IMR-90 (cell line): Measurements from ENCODE around the gene FGGY. TPM values are rescaled to one million over a fixed set of nuclear protein-coding genes. Genes with fewer than 3 reads are reported as not detected.

ENCODE experiments used
- ATAC-seq: fragments of 200-7000 bp; cut with Tn5 transposase; 2 replicates; pipeline ENCODE4 v1.9.1; 2020; ENCODE audit warnings: low read depth, mild to moderate bottlenecking, moderate library complexity
- BruUV-seq: library from RNA; stranded (reverse); fragments of 400-500 nt; replicated peaks from 2 replicates; lab custom pipeline; 2021; lab: Mats Ljungman, UMichigan
- CTCF ChIA-PET: fragments of 300-600 bp; formaldehyde crosslinking; extraction: SDS; loops from one replicate; lab custom pipeline; 2021; ENCODE audit warnings: antibody characterized with exemption; lab: Yijun Ruan, JAX
- POLR2A ChIA-PET: fragments of 300-600 bp; sonication (Branson Sonifier 250); formaldehyde crosslinking; loops from one replicate; lab custom pipeline; 2022; ENCODE audit warnings: antibody characterized with exemption; ENCODE audit not compliant: unreplicated experiment; lab: Charles Lee
- DNase-seq: peaks from one replicate; pipeline ENCODE4 v3.0.0; 2013
- H2AFZ ChIP-seq: replicated peaks from 2 replicates; pipeline ENCODE3; 2013; ENCODE audit warnings: low read length, mild to moderate bottlenecking; ENCODE audit not compliant: poor library complexity
- H2AK5ac ChIP-seq: 2 replicates; pipeline ENCODE4 v1.6.1; 2013; ENCODE audit warnings: low read depth, low read length, inconsistent platforms
- H2AK9ac ChIP-seq: replicated peaks from 2 replicates; pipeline ENCODE3; 2013; ENCODE audit warnings: mild to moderate bottlenecking, low read depth, low read length, moderate library complexity; ENCODE audit not compliant: poor library complexity
- H2BK120ac ChIP-seq: 2 replicates; pipeline ENCODE4 v1.6.1; 2013; ENCODE audit warnings: low read depth, low read length, inconsistent platforms
- H2BK15ac ChIP-seq: 3 replicates; pipeline ENCODE4 v1.6.1; 2013; ENCODE audit warnings: low read depth, low read length, inconsistent platforms
- H2BK20ac ChIP-seq: 2 replicates; pipeline ENCODE4 v1.6.1; 2013; ENCODE audit warnings: low read depth, mild to moderate bottlenecking, inconsistent platforms, low read length, moderate library complexity
- H2BK5ac ChIP-seq: 2 replicates; pipeline ENCODE4 v1.6.1; 2013; ENCODE audit warnings: mild to moderate bottlenecking, low read depth, low read length, inconsistent platforms; ENCODE audit not compliant: poor library complexity, severe bottlenecking
- H3K14ac ChIP-seq: replicated peaks from 2 replicates; pipeline ENCODE4 v1.6.1; 2013; ENCODE audit warnings: low read depth, low read length, inconsistent platforms
- H3K18ac ChIP-seq: 2 replicates; pipeline ENCODE4 v1.6.1; 2013; ENCODE audit warnings: low read depth, low read length, control low read depth
- H3K23ac ChIP-seq: 2 replicates; pipeline ENCODE4 v1.6.1; 2013; ENCODE audit warnings: low read depth, low read length, inconsistent platforms
- H3K27ac ChIP-seq: 2 replicates; pipeline ENCODE4 v1.5.1; 2013; ENCODE audit warnings: mild to moderate bottlenecking, control low read depth, low read length; ENCODE audit not compliant: insufficient read depth
- H3K27me3 ChIP-seq: 2 replicates; pipeline ENCODE4 v1.6.1; 2013; ENCODE audit warnings: low read length; ENCODE audit not compliant: control insufficient read depth, insufficient read depth
- H3K36me3 ChIP-seq: 2 replicates; pipeline ENCODE4 v1.6.1; 2013; ENCODE audit warnings: low read length, mixed read lengths; ENCODE audit not compliant: control insufficient read depth, insufficient read depth
- H3K4ac ChIP-seq: 2 replicates; pipeline ENCODE4 v1.6.1; 2013; ENCODE audit warnings: low read depth, low read length, inconsistent platforms
- H3K4me1 ChIP-seq: 2 replicates; pipeline ENCODE4 v1.6.1; 2013; ENCODE audit warnings: low read length, mixed read lengths; ENCODE audit not compliant: control insufficient read depth, insufficient read depth
- H3K4me2 ChIP-seq: 2 replicates; pipeline ENCODE4 v1.6.1; 2013; ENCODE audit warnings: low read depth, mild to moderate bottlenecking, control low read depth, low read length, moderate library complexity
- H3K4me3 ChIP-seq: 2 replicates; pipeline ENCODE4 v1.5.1; 2013; ENCODE audit warnings: low read depth, mild to moderate bottlenecking, control low read depth, low read length, moderate library complexity; ENCODE audit not compliant: insufficient read depth
- H3K56ac ChIP-seq: 2 replicates; pipeline ENCODE4 v1.6.1; 2013; ENCODE audit warnings: low read length, inconsistent platforms; ENCODE audit not compliant: insufficient read depth; ENCODE audit errors: extremely low read depth
- H3K79me1 ChIP-seq, 2 experiments: 2 replicates each; pipeline ENCODE4 v1.6.1; 2013; ENCODE audit warnings: low read length in 2 of 2, inconsistent platforms in 1 of 2, low read depth in 1 of 2
- H3K9ac ChIP-seq: 2 replicates; pipeline ENCODE4 v1.6.1; 2013; ENCODE audit warnings: low read depth, low read length, control low read depth
- H3K9me1 ChIP-seq: 2 replicates; pipeline ENCODE4 v1.6.1; 2013; ENCODE audit warnings: low read length, inconsistent platforms; ENCODE audit not compliant: insufficient read depth
- H3K9me3 ChIP-seq: 2 replicates; pipeline ENCODE4 v1.6.1; 2013; ENCODE audit warnings: low read length; ENCODE audit not compliant: control insufficient read depth, insufficient read depth
- H4K20me1 ChIP-seq: 2 replicates; pipeline ENCODE4 v1.6.1; 2013; ENCODE audit warnings: low read length, inconsistent platforms; ENCODE audit not compliant: insufficient read depth
- H4K5ac ChIP-seq: 2 replicates; pipeline ENCODE4 v1.6.1; 2013; ENCODE audit warnings: mild to moderate bottlenecking, low read depth, low read length, control low read depth
- H4K8ac ChIP-seq, 2 experiments: 2 replicates each; pipeline ENCODE4 v1.6.1; 2013; ENCODE audit warnings: low read depth in 2 of 2, low read length in 2 of 2, control low read depth in 1 of 2, inconsistent platforms in 1 of 2
- H4K91ac ChIP-seq: 2 replicates; pipeline ENCODE4 v1.6.1; 2013; ENCODE audit warnings: low read depth, low read length, inconsistent platforms; ENCODE audit not compliant: insufficient read depth
- FOS ChIP-seq: fragments of 150-350 bp; IDR thresholded peaks from 2 replicates; pipeline ENCODE4 v1.6.1; 2016; ENCODE audit warnings: low read depth, low read length
- MXI1 ChIP-seq: IDR thresholded peaks from 2 replicates; pipeline ENCODE4 v1.6.1; 2012; ENCODE audit warnings: low read depth, mild to moderate bottlenecking, low read length, moderate library complexity, borderline replicate concordance
- RCOR1 ChIP-seq: IDR thresholded peaks from 2 replicates; pipeline ENCODE4 v1.6.1; 2012; ENCODE audit warnings: mild to moderate bottlenecking, low read length, improper control_type of control experiment; ENCODE audit not compliant: insufficient replicate concordance
- WGBS, 2 experiments: methylation state at CpG; one replicate each; pipeline versions ENCODE4 v1.1.5 to v1.1.7; 2013; ENCODE audit warnings: missing lambda C conversion rate in 2 of 2; ENCODE audit not compliant: insufficient read length in 1 of 2; ENCODE audit errors: extremely low coverage in 2 of 2; 5-methylcytosine and 5-hydroxymethylcytosine counted together
- dilution Hi-C: fragments of 300-500 bp; cut with HindIII; formaldehyde crosslinking; loops from one replicate; pipeline ENCODE4 v1.14.3; 2018; ENCODE audit warnings: low sequenced_read_pairs; ENCODE audit not compliant: unreplicated experiment
- in situ Hi-C: fragments of 300-500 bp; cut with MboI; formaldehyde crosslinking; loops from 3 replicates; pipeline ENCODE4 v1.14.3; 2019; ENCODE audit warnings: low sequenced_read_pairs, inconsistent platforms, mixed read lengths
- intact Hi-C: fragments of 100-400 bp; cut with micrococcal nuclease; formaldehyde crosslinking; loops from 2 replicates; pipeline ENCODE4 v1.10.0; 2022
- polyA plus RNA-seq, 3 experiments: library from polyadenylated mRNA; depleted of rRNA; stranded (reverse); fragments of >200 nt; gene quantifications; 2 replicates each; pipeline ENCODE4 v1.2.3, GENCODE V29; 2012; ENCODE audit warnings: low replicate concordance in 1 of 3
- total RNA-seq: library from RNA; depleted of rRNA; stranded (reverse); fragments of >200 nt; gene quantifications from 2 replicates; pipeline ENCODE4 v1.2.3, GENCODE V29; 2012

Gene FGGY
- total and polyA plus RNA-seq, 2 of the 4 experiments (the other 2 are of a cell fraction): 5.6 to 14.0 TPM

- peak overlapping the region; percentile 47 for H2AFZ ChIP-seq
- dilution Hi-C loops: no loop called here
- H2AK5ac ChIP-seq: peak overlapping the region; percentile 56
- no peaks in the 10 kb centered on the region for H3K9me1 ChIP-seq
- in situ Hi-C loops: loop anchor here (5.0 kb wide), 1 partner anchor 52 kb away; no protein-coding TSS in a partner anchor
- H2BK5ac ChIP-seq: peak overlapping the region; percentile 79
- H3K56ac ChIP-seq: peak overlapping the region; percentile 37; the same call in 1 of the 2 replicates
- H3K4me2 ChIP-seq: peak overlapping the region; percentile 78; the same call in 1 of the 2 replicates
- no TSS peak for BruUV-seq
- H3K18ac ChIP-seq: peak overlapping the region; percentile 87
- POLR2A ChIA-PET: no interaction called here
- WGBS, 2 experiments: no CpG with 5 or more reads among the region's 6 CpGs
- peak overlapping the region; percentile 91 for H4K5ac ChIP-seq
- peak overlapping the region; percentile 89 for H2BK20ac ChIP-seq
- peak overlapping the region; percentile 79 for H4K91ac ChIP-seq
- CTCF ChIA-PET: interaction anchor here (0.6 to 0.7 kb wide), 3 partner anchors 68 to 507 kb away, joined by 3 to 8 read pairs (median 5); no protein-coding TSS in a partner anchor
- no peaks in the 10 kb centered on the region for H3K79me1 ChIP-seq
- H3K36me3 ChIP-seq: no peaks in the 10 kb centered on the region
- H2BK15ac ChIP-seq: peak overlapping the region; percentile 77; the same call in 2 of the 3 replicates
- H3K27ac ChIP-seq: peak overlapping the region; percentile 88
- no peaks in the 10 kb centered on the region for H4K20me1 ChIP-seq
- peak overlapping the region; percentile 68 for H2AK9ac ChIP-seq
- TF ChIP-seq FOS: no peak
- peak; percentile 46 for TF ChIP-seq RCOR1
- peak; percentile 52; the same call in 1 of the 2 replicates for TF ChIP-seq MXI1
- peak overlapping the region; percentile 92 for H2BK120ac ChIP-seq
- DNase-seq: peak; percentile 98
- no peak overlapping the region for H3K9ac ChIP-seq
- H3K23ac ChIP-seq: peak overlapping the region; percentile 25; the same call in 1 of the 2 replicates
- no peaks in the 10 kb centered on the region for H3K27me3 ChIP-seq
- ATAC-seq: peak; percentile 96
- peak overlapping the region; percentile 19; the same call in 1 of the 2 replicates for H3K14ac ChIP-seq
- no peaks in the 10 kb centered on the region for H3K9me3 ChIP-seq
- H3K4me1 ChIP-seq: peaks cover 8% of the 10 kb centered on the region
- no peak overlapping the region for H3K4me3 ChIP-seq
- peak overlapping the region; percentile 73 for H3K4ac ChIP-seq
- peak overlapping the region; percentile 21 to 77 for H4K8ac ChIP-seq
- intact Hi-C loops: loop anchor here (5.0 kb wide), 1 partner anchor 327 kb away; no protein-coding TSS in a partner anchor
Measured at GRCh38 chr1:59375321-59376220, 78.7 kb downstream of the FGGY start.
